ENCODE results near the gene ADAMTSL1. TPM values are rescaled to one million over a fixed set of nuclear protein-coding genes. Genes with fewer than 3 reads are reported as not detected.

Gene ADAMTSL1
- total RNA-seq, 1 experiment from 2014 or later, result not detected

DNA sequence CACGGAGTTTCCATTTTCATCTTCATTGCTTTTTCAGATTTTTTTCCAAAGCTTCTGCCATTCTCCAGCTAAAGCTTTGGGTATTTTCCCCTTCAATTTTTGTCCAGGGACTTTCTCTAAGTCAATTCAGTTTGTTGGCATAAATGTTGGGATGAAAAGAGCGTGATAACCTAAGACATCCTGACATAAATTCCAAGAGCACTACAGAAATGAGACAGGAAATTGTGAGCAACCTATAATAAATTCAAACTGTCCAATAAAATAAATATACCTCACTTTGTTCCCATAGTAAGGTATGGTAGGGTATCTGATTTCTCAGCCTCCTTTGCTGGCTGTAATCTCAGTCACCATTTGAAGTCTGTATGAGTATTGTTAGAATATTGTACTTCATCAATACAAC lies 8.4 kb downstream of the ADAMTSL1 start:
- Histone ChIP-seq H3K79me2 (ENCODE audit: insufficient read depth, low read length) (no peaks in the 10 kb centered on the region), H3K9me2 (ENCODE audit: insufficient read depth) (no peaks in the 10 kb centered on the region), H2AFZ (ENCODE audit: low read depth, low read length, poor library complexity, severe bottlenecking) (no peak overlapping the region), H3K4me2 (ENCODE audit: low read length) (no peak overlapping the region), H3K27me3 (ENCODE audit: insufficient read depth, low read length) (peaks cover 3% of the 10 kb centered on the region; the same call in 1 of the 2 replicates), H4K20me1 (ENCODE audit: insufficient read depth) (no peaks in the 10 kb centered on the region), H3K27ac (ENCODE audit: low read depth, low read length) (no peak overlapping the region), H3K36me3 (ENCODE audit: control insufficient read depth in 1 of 2, insufficient read depth in 2 of 2, low read length in 2 of 2) (no peaks in the 10 kb centered on the region), H3K9me3 (ENCODE audit: control insufficient read depth in 1 of 2, insufficient read depth in 1 of 2, low read depth in 1 of 2, low read length in 2 of 2) (no peaks in the 10 kb centered on the region; a peak in 1 of 4 replicates), H3K4me3 (replicated peaks in 1 of 2; ENCODE audit: low read depth in 1 of 2, low read length in 2 of 2) (no peak overlapping the region), H3K9ac (ENCODE audit: low read length) (no peak overlapping the region), H3K4me1 (ENCODE audit: control insufficient read depth in 1 of 2, insufficient read depth in 2 of 2, low read length in 2 of 2) (no peaks in the 10 kb centered on the region)
- ATAC-seq (no peak), DNase-seq (ENCODE audit: low read depth, low spot score) (no peak)
- intact Hi-C loops (cut with micrococcal nuclease), result no loop called here
- CTCF ChIA-PET, result no interaction called here
- RAD21 ChIA-PET (ENCODE audit: low non-redundant PET in 1 of 2, low total read pairs in 2 of 2, uncharacterized antibody in 2 of 2, unreplicated experiment in 2 of 2), result no interaction called here
- POLR2A ChIA-PET, result no interaction called here
- no TSS peak for BruUV-seq (replicated peaks)
- TF ChIP-seq POLR2AphosphoS5 (IDR thresholded peaks at IDR 0.05; ENCODE audit: low read depth, low read length), result no peak
- TF ChIP-seq, protein P1, sequence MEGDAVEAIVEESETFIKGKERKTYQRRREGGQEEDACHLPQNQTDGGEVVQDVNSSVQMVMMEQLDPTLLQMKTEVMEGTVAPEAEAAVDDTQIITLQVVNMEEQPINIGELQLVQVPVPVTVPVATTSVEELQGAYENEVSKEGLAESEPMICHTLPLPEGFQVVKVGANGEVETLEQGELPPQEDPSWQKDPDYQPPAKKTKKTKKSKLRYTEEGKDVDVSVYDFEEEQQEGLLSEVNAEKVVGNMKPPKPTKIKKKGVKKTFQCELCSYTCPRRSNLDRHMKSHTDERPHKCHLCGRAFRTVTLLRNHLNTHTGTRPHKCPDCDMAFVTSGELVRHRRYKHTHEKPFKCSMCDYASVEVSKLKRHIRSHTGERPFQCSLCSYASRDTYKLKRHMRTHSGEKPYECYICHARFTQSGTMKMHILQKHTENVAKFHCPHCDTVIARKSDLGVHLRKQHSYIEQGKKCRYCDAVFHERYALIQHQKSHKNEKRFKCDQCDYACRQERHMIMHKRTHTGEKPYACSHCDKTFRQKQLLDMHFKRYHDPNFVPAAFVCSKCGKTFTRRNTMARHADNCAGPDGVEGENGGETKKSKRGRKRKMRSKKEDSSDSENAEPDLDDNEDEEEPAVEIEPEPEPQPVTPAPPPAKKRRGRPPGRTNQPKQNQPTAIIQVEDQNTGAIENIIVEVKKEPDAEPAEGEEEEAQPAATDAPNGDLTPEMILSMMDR (IDR thresholded peaks at IDR 0.05 in 2 of 3, conservative IDR thresholded peaks at IDR 0.05 in 1 of 3; ENCODE audit: borderline replicate concordance in 1 of 3, insufficient read depth in 1 of 3, low read depth in 2 of 3, low read length in 2 of 3), result no peak
- TF ChIP-seq, protein P2, sequence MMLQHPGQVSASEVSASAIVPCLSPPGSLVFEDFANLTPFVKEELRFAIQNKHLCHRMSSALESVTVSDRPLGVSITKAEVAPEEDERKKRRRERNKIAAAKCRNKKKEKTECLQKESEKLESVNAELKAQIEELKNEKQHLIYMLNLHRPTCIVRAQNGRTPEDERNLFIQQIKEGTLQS (IDR thresholded peaks at IDR 0.05), result no peak
- no peak for TF ChIP-seq FOSL1 (IDR thresholded peaks at IDR 0.05; ENCODE audit: low read depth)
- TF ChIP-seq ELF1 (IDR thresholded peaks at IDR 0.05; ENCODE audit: borderline replicate concordance, low read depth), result no peak
- no peak for TF ChIP-seq CEBPB (IDR thresholded peaks at IDR 0.05; ENCODE audit: low read depth)
- TF ChIP-seq, protein P3, sequence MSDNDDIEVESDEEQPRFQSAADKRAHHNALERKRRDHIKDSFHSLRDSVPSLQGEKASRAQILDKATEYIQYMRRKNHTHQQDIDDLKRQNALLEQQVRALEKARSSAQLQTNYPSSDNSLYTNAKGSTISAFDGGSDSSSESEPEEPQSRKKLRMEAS (IDR thresholded peaks at IDR 0.05), result no peak
- TF ChIP-seq YY1 (IDR thresholded peaks at IDR 0.05; ENCODE audit: extremely low read depth, insufficient replicate concordance, low read depth, low read length), result no peak
- no peak for TF ChIP-seq ZNF274 (IDR thresholded peaks at IDR 0.05; ENCODE audit: low read depth, low read length)
- no peak for TF ChIP-seq TCF7L2 (IDR thresholded peaks at IDR 0.05; ENCODE audit: borderline replicate concordance, extremely low read depth, insufficient read depth, insufficient read length)
- TF ChIP-seq SP1 (IDR thresholded peaks at IDR 0.05; ENCODE audit: low read depth), result no peak
